ENCODE data around the gene FYB1. TPM values are rescaled to one million over a fixed set of nuclear protein-coding genes. Genes with fewer than 3 reads are reported as not detected.
A peak's percentile ranks its signal among the peaks of the same experiment; 100 is the strongest.
"Not testable (repeated sequence)": the region's sequence is repeated elsewhere in the genome, so short reads cannot be mapped to it uniquely, and the experiment has no call there.

FYB1 gene
- total RNA-seq, 1 experiment from 2014 or later = 1.3 TPM

- no peak for DNase-seq
- intact Hi-C loops (cut with micrococcal nuclease; ENCODE audit: unreplicated experiment) = no loop called here
- no TSS peak for BruUV-seq (replicated peaks)
Measured at GRCh38 chr5:39224196-39224761, 4.9 kb upstream of the FYB1 start.

GRCh38 chr5:39223565-39224156 lies 4.3 kb upstream of the FYB1 start:
- H3K27me3 Mint-ChIP-seq (ENCODE audit: insufficient read depth, unreplicated experiment) = no peaks in the 10 kb centered on the region
- no peak overlapping the region for H3K4me3 Mint-ChIP-seq (ENCODE audit: unreplicated experiment)
- H3K27me3 ChIP-seq (replicated peaks; ENCODE audit: control insufficient read depth, insufficient read depth, low read length) = no peaks in the 10 kb centered on the region
- intact Hi-C loops (cut with micrococcal nuclease; ENCODE audit: unreplicated experiment) = no loop called here
- H3K36me3 ChIP-seq (ENCODE audit: control insufficient read depth, insufficient read depth, low read length) = no peaks in the 10 kb centered on the region
- no peak overlapping the region for H3K27ac Mint-ChIP-seq (ENCODE audit: unreplicated experiment)
- peaks cover 9% of the 10 kb centered on the region for H3K9me3 Mint-ChIP-seq (ENCODE audit: unreplicated experiment)
- peaks cover 24% of the 10 kb centered on the region for H3K4me1 ChIP-seq
- BruUV-seq (replicated peaks) = no TSS peak
- H3K9me3 ChIP-seq = no peaks in the 10 kb centered on the region
- no peak overlapping the region for H3K4me3 ChIP-seq (ENCODE audit: low read depth, low read length)
- ChIA-PET CTCF (interaction anchor here (1.3 kb wide), 1 partner anchor 60 kb away, joined by 4 read pairs; no protein-coding TSS in a partner anchor), POLR2A (no interaction called here)
- no peak for DNase-seq
- no peak for TF ChIP-seq CTCF (IDR thresholded peaks at IDR 0.05; ENCODE audit: insufficient read depth in 1 of 2, low read depth in 1 of 2, low read length in 1 of 2, severe bottlenecking in 1 of 2, unreplicated experiment in 1 of 2)
- H3K4me1 Mint-ChIP-seq (ENCODE audit: low read depth, unreplicated experiment) = peaks cover 16% of the 10 kb centered on the region
- H3K36me3 Mint-ChIP-seq (ENCODE audit: insufficient read depth, unreplicated experiment) = no peaks in the 10 kb centered on the region

More at GRCh38 chr5:39224196-39224761, 4.9 kb upstream of the FYB1 start:
- Histone ChIP-seq H3K4me3 (ENCODE audit: low read depth, low read length) (no peak overlapping the region), H3K4me1 (peaks cover 24% of the 10 kb centered on the region), H3K36me3 (ENCODE audit: control insufficient read depth, insufficient read depth, low read length) (no peaks in the 10 kb centered on the region), H3K27me3 (replicated peaks; ENCODE audit: control insufficient read depth, insufficient read depth, low read length) (no peaks in the 10 kb centered on the region), H3K9me3 (no peaks in the 10 kb centered on the region)
- TF ChIP-seq CTCF (IDR thresholded peaks at IDR 0.05; ENCODE audit: insufficient read depth in 1 of 2, low read depth in 1 of 2, low read length in 1 of 2, severe bottlenecking in 1 of 2, unreplicated experiment in 1 of 2) = no peak
- Mint-ChIP-seq H3K27ac (ENCODE audit: unreplicated experiment) (no peak overlapping the region), H3K4me3 (ENCODE audit: unreplicated experiment) (no peak overlapping the region), H3K4me1 (ENCODE audit: low read depth, unreplicated experiment) (peaks cover 16% of the 10 kb centered on the region), H3K27me3 (ENCODE audit: insufficient read depth, unreplicated experiment) (no peaks in the 10 kb centered on the region), H3K36me3 (ENCODE audit: insufficient read depth, unreplicated experiment) (no peaks in the 10 kb centered on the region), H3K9me3 (ENCODE audit: unreplicated experiment) (peaks cover 9% of the 10 kb centered on the region)
- CTCF ChIA-PET = interaction anchor here (1.3 kb wide), 1 partner anchor 59 kb away, joined by 4 read pairs; no protein-coding TSS in a partner anchor
- POLR2A ChIA-PET = no interaction called here

- H3K36me3 ChIP-seq (ENCODE audit: control insufficient read depth, insufficient read depth, low read length); H3K9me3 ChIP-seq; H3K4me3 ChIP-seq (ENCODE audit: low read depth, low read length); H3K9me3 Mint-ChIP-seq (ENCODE audit: unreplicated experiment); POLR2A ChIA-PET; H3K27me3 Mint-ChIP-seq (ENCODE audit: insufficient read depth, unreplicated experiment); H3K4me3 Mint-ChIP-seq (ENCODE audit: unreplicated experiment); intact Hi-C loops (cut with micrococcal nuclease; ENCODE audit: unreplicated experiment); H3K27me3 ChIP-seq (replicated peaks; ENCODE audit: control insufficient read depth, insufficient read depth, low read length); DNase-seq; CTCF ChIA-PET; H3K36me3 Mint-ChIP-seq (ENCODE audit: insufficient read depth, unreplicated experiment); BruUV-seq (replicated peaks): not testable (repeated sequence)
- Mint-ChIP-seq H3K4me1 (ENCODE audit: low read depth, unreplicated experiment) (peaks cover 22% of the 10 kb centered on the region), H3K27ac (ENCODE audit: unreplicated experiment) (peak overlapping the region; percentile 56)
- peaks cover 31% of the 10 kb centered on the region for H3K4me1 ChIP-seq
Measured at GRCh38 chr5:39221671-39222070, 2.3 kb upstream of the FYB1 start.

Data from Caco-2 (cell line).